ENCODE results near the gene WDFY2.
"Not testable (repeated sequence)": the region's sequence is repeated elsewhere in the genome, so short reads cannot be mapped to it uniquely, and the experiment has no call there.

Gene WDFY2

DNA sequence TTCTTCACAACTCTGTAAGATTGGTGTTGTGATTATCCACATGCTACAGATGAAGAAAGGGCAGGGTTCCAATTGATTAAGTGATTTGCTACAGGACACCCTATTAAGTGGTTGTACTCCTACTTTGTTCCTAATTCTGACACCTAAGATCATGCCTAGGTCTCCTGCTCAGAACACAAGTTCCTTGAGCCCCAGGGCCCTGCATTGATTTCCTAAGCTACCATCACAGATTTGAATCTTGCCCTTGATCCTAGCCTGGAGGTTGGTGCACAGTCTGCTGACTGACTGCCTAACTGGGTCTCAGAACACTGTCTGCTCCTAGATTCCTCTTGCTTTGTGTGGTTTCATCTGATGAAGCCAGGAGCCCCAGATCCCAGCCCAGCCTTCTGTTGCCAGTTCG, 19.6 kb upstream of the WDFY2 start:
- no peak for DNase-seq

DNA sequence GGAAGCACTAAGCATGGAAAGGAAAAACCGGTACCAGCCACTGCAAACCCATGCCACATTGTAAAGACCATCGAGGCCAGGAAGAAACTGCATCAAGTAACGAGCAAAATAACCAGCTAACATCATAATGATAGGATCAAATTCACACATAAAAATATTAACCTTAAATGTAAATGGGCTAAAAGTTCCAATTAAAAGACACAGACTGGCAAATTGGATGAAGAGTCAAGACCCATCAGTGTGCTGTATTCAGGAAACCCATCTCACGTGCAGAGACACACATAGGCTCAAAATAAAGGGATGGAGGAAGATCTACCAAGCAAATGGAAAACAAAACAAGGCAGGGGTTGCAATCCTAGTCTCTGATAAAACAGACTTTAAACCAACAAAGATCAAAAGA, 15.3 kb upstream of the WDFY2 start:
- DNase-seq = not testable (repeated sequence)

DNA sequence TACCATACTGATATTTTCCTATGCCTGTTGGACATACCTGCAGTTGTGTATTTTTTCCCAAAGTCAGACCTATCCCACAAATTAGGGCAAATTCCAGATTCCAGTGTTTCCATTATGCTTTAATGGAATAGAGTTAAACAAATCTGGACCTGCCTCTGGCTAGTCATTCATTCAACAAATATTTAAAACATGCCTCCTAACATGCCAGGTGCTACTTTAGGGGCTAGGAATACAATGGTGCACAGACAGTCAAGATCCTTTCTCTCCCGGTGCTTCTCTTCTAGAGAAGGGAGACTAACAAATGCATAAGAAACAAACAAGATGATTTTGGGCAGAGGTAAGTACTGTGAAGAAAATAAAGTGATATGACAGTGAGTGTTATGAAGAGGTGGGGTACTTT, 7.5 kb upstream of the WDFY2 start:
- no peak for DNase-seq

GRCh38 chr13:51577690-51578089, 6.6 kb upstream of the WDFY2 start:
- no peak for DNase-seq

GRCh38 chr13:51579676-51580075, 4.6 kb upstream of the WDFY2 start:
- no peak for DNase-seq

GRCh38 chr13:51581148-51581820, 3.0 kb upstream of the WDFY2 start:
- DNase-seq = no peak

- DNase-seq = no peak
Measured at GRCh38 chr13:51583469-51583874, 790 bp upstream of the WDFY2 start.

DNA sequence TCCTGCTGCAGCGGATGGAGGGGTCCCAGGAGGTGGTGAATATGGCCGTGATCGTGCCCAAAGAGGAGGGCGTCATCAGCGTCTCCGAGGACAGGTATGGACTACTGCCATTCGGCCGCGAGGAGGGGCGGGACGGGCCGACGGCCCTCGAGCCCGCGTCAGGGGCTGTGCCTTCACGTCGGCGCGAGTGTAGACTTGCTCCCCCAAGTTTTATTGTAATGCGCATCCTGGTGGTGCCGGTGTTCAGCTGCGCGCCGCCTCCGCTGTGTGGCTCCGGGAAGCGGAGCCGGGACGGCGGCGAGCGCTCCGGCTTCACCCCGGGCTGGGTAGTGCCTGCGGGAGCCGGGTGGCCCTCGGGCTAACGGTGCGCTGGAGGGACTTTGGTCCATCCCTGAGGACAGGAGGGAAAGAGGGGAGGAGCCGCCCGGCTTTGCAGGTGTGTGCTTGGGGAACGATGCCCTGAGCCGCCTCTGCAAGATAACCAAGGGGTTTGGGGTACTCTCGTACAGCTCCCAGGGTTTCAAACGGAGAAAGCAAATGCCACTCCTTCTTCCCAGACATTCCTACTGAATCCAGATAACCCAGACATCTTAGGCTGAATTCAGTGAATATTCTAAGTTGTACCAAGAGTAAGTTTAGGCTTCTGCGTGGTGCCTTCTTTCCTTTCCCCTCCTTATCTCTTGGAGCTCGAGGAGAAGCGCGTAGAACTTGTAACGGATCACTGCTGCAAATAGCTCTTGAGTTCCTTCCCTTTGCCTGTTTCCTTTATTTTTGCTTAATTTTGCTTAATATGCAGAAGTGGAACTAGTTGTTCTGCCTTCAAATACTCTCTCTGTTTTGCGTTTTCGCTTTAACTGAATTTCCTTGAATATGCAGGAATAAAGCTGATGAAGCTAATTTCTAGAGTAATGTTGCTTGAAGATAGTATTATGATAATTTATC, 740 bp downstream of the WDFY2 start:
- DNase-seq = peak; percentile 87 to 94

- DNase-seq = peak in 1 of 2 experiments; percentile 38
Measured at GRCh38 chr13:51585696-51586095, 1.4 kb downstream of the WDFY2 start.

DNA sequence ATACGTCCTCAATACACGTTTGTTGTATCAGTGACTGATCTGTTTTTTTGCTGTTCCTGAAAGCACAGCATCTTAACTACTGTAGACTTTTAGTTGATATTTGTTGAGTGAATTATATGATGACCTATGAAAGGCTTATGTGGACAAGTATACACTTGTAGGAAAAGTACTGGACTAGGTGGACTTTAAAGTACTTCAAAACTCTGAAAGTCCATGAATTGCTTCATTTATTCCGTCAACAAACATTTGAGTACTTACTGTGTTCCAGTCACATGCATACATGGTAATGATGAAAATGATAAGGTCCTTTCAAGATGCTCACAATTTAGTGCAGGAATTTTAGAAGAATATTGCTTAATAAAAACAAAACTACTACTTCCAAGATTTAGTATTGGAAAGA, 3.1 kb downstream of the WDFY2 start:
- no peak for DNase-seq

DNA sequence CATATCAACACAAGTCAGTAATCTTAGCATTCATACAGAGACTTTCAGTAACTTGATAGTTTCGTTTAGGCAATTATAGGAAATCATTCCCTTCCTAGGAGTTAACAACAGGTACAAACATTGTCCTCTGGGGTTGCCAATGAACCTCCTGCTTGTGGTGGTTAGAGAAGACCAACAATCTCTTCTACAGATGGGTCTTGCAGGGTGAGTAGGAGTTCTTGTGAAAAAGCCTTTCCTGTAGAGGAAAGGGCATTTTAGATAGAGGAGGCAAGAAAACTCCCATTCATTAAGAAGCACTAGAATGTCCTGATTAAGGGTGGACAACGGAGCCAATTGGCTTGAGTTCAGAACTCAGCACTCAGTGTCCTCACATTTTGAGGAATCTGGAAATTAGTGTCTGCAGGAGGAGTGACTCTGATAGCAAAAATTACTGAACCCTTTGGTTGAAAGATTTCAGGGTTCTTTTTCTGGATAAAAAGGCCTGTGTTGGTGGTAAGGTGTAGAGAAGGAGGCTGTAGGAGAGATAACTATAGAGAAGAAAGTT, 4.2 kb downstream of the WDFY2 start:
- no peak for DNase-seq

- no peak for DNase-seq
Measured at GRCh38 chr13:51589793-51590192, 5.5 kb downstream of the WDFY2 start.

DNA sequence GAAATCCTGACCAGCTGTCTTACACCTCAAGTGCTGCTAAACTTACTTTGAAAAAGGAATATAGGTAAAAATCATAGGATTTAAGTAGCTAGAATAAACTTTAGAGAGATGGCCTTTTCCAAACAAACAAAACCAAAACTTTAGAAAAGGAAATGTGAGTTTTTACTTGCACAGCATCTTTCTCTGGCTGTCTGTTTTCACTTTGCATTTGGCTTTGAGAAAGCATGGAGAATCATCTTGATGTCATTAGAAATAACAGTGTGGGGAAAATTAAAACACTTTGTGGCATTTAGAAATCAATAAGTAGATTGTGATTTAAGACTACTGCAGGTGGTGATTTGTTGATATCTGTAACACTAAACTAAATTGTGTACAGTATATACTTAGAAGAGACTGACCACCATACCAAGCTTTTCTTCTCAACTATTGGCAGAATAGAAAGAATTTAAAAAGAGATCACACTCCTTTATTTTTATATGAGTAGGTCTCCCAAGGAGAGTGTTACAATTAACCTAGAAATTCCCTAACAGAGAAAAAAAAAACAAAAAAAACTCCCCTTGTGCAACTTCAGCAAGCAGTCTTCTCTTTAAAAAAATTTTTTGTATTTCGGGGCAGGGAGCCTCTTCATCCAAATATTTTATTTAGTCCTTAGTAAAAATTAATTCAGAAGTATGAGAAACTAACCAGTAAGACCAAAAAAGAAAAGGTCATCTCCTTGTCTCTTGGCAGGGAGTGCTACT, 6.1 kb downstream of the WDFY2 start:
- no peak for DNase-seq

GRCh38 chr13:51590971-51591627, 6.8 kb downstream of the WDFY2 start:
- DNase-seq = peak in 1 of 2 experiments; percentile 39

DNA sequence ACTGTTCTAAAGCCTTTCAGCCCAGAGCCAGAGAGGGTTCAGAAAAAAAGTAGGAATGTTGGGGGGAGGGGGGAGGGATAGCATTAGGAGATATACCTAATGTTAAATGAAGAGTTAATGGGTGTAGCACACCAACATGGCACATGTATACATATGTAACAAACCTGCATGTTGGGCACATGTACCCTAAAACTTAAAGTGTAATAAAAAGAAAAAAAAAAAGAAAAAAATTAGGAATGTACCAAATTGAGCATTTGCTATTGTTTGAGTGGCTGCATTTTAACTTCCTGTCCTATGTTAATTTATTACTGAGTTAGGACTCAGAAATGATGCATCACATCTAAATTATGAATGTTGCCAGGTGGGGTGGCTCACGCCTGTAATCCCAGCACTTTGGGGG, 7.7 kb downstream of the WDFY2 start:
- not testable (repeated sequence) for DNase-seq

DNA sequence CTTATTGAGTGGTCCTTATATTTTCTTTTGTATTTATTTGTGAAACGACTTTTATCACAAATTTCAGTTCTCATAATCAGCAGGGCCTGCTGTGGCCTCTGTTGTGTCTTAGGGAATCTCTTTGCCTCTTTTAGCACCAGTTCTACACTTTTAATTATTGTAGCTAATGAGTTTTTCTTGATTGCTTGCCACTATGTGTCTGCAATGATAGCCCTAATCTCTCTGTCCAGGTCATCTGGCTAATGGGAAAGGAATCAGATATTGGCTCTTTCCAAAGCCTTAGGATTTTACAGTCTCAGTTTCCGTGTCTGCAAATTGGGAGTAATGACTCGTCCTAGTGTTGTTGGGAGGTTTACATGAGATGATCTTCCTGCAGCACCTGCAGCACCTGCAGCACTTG, 10.2 kb downstream of the WDFY2 start:
- no peak for DNase-seq

GRCh38 chr13:51595416-51595815, 11.2 kb downstream of the WDFY2 start:
- DNase-seq = no peak

- peak in 1 of 2 experiments; percentile 14 for DNase-seq
Measured at GRCh38 chr13:51596541-51596940, 12.3 kb downstream of the WDFY2 start.

DNA sequence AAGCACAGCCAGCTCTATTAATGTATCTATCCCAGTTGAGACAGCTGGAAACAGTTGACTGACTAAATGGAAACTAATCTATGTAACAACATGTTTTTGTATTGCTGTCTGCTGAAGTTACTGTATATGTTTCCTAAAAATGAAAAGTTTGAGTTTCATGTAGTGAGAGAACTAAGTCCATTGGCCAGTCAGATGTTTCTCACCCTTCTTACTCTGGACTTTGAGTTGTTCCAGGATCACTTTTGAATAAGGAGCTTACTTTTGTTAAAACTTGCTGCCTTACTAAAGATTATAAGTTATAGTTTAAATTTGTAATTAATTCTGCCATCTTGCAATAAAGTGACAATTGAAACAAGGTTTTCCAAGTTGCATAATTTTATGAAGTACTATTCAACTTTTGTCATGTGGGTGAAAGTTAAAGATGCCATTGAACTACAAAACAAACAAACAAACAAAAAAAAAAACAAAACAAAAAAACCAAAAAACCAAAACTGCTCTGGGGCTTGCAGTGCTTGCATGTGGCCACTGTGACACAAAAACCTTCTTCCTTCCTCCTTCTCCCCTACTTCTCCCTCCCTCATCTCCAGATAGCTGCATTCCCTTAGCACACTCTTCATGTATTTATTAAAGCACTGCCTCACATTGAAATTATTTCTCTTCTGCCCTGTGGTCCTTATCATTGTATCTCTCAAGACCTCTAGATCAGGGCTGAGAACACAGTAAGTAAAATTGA, 15.3 kb downstream of the WDFY2 start:
- DNase-seq = no peak

DNA sequence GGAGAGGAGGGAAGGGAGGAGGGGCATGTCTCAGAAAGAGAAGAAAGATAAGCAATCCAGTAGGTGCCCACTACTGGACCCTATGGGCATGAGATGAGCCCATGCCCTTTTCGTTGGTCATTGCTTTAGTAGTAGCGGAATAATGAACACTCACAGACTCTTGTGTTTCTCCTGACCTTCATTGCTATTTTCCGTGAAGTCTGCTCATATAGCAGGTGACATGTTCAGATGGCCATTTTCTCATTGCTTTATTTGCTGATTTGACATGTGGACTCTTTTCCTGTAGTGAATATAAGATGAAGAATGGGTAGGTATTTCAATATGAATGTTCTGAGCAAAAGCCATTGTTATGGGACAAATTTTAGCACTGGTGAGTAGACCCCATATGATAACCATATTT, 16.4 kb downstream of the WDFY2 start:
- DNase-seq = no peak

- peak; percentile 9 to 19 for DNase-seq
Measured at GRCh38 chr13:51601601-51602565, 17.6 kb downstream of the WDFY2 start.
